IMR-90 (cell line): ENCODE measurements around the gene MRPL54.
A peak's percentile ranks its signal among the peaks of the same experiment; 100 is the strongest.

Experiments
- BHLHE40 ChIP-seq: fragments of 150-350 bp; IDR thresholded peaks from 2 replicates; pipeline ENCODE4 v1.6.1; 2016; ENCODE audit warnings: mild to moderate bottlenecking, low read depth, low read length
- SMC3 ChIP-seq: fragments of 150-350 bp; IDR thresholded peaks from 2 replicates; pipeline ENCODE4 v1.6.1; 2016; ENCODE audit warnings: low read depth, mild to moderate bottlenecking, antibody characterized with exemption, low read length, moderate library complexity
- TF ChIP-seq, protein P1 (sequence below): conservative IDR thresholded peaks from 2 replicates; pipeline ENCODE4 v1.5.1; 2012; ENCODE audit warnings: mild to moderate bottlenecking, low read depth, low read length, improper control_type of control experiment

DNA sequence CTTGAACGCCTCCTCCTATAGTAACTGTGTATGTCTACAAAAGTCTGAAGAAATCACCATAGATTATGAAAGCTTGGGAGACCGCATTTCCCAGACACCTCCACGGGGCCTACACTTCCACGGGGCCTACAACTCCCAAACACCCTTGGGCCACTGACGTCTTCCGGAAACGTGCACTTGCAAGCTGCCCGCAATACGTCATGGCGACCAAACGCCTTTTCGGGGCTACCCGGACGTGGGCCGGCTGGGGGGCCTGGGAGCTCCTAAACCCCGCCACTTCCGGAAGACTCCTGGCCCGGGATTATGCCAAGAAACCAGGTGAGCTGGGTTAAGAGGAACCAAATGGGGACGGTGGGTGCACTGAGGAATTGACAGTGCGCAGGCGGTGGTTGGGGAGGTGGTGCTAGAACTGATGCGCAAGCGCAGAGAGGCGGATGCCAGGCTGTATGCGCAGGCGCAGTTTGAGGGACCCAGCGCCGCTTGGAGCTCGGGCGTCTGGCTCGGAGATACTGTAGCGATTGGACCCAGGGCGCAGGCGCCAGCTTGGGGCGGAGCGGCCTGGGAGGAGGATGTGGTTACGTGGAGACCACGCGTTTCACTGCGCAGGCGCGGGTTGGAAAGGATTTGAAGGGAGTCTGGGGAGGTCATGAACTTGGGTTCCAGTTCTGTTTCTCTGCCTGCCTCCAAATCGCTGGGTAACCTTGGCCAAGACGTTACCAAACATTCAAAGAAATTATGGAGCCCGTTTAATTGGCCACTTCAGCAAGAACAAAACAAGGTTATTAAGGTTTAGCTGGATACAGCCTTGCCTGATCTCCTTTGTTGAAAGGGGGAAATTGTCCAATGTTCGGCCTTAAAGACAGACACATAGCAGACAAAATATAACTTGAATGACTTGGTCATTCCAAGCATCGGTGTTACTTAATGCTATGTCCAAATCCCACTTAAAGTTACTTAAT lies at the start of gene MRPL54:
- TF ChIP-seq BHLHE40 (peak; percentile 88), SMC3 (no peak)
- TF ChIP-seq, protein P1, sequence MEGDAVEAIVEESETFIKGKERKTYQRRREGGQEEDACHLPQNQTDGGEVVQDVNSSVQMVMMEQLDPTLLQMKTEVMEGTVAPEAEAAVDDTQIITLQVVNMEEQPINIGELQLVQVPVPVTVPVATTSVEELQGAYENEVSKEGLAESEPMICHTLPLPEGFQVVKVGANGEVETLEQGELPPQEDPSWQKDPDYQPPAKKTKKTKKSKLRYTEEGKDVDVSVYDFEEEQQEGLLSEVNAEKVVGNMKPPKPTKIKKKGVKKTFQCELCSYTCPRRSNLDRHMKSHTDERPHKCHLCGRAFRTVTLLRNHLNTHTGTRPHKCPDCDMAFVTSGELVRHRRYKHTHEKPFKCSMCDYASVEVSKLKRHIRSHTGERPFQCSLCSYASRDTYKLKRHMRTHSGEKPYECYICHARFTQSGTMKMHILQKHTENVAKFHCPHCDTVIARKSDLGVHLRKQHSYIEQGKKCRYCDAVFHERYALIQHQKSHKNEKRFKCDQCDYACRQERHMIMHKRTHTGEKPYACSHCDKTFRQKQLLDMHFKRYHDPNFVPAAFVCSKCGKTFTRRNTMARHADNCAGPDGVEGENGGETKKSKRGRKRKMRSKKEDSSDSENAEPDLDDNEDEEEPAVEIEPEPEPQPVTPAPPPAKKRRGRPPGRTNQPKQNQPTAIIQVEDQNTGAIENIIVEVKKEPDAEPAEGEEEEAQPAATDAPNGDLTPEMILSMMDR: no peak
